Measurements from ENCODE around the gene ZNF516. TPM values are rescaled to one million over a fixed set of nuclear protein-coding genes. Genes with fewer than 3 reads are reported as not detected.

Gene ZNF516
- total RNA-seq, 1 experiment from 2014 or later = 8.1 TPM

GRCh38 chr18:76468345-76469304 is 26.4 kb downstream of the ZNF516 start:
- DNase-seq (ENCODE audit: low spot score) = no peak

- no peak for DNase-seq (ENCODE audit: low spot score)
Measured at GRCh38 chr18:76467371-76468190, 27.5 kb downstream of the ZNF516 start.

- DNase-seq (ENCODE audit: low spot score) = no peak
Measured at GRCh38 chr18:76466410-76466991, 28.5 kb downstream of the ZNF516 start.

GRCh38 chr18:76465630-76466409 is 29.2 kb downstream of the ZNF516 start:
- DNase-seq (ENCODE audit: low spot score) = no peak

GRCh38 chr18:76464281-76465259 is 30.5 kb downstream of the ZNF516 start:
- no peak for DNase-seq (ENCODE audit: low spot score)

- no peak for DNase-seq (ENCODE audit: low spot score)
Measured at GRCh38 chr18:76463872-76464271, 31.2 kb downstream of the ZNF516 start.

GRCh38 chr18:76463358-76463757 is 31.7 kb downstream of the ZNF516 start:
- DNase-seq (ENCODE audit: low spot score) = no peak

- DNase-seq (ENCODE audit: low spot score) = no peak
Measured at GRCh38 chr18:76462326-76462694, 32.7 kb downstream of the ZNF516 start.

- DNase-seq (ENCODE audit: low spot score) = no peak
Measured at GRCh38 chr18:76461692-76462325, 33.2 kb downstream of the ZNF516 start.

- no peak for DNase-seq (ENCODE audit: low spot score)
Measured at GRCh38 chr18:76461148-76461547, 33.9 kb downstream of the ZNF516 start.

GRCh38 chr18:76460482-76460881 is 34.6 kb downstream of the ZNF516 start:
- no peak for DNase-seq (ENCODE audit: low spot score)

GRCh38 chr18:76459687-76460350 is 35.2 kb downstream of the ZNF516 start:
- DNase-seq (ENCODE audit: low spot score) = no peak

- DNase-seq (ENCODE audit: low spot score) = no peak
Measured at GRCh38 chr18:76459312-76459686, 35.7 kb downstream of the ZNF516 start.

GRCh38 chr18:76458522-76459311 is 36.3 kb downstream of the ZNF516 start:
- DNase-seq (ENCODE audit: low spot score) = no peak

- no peak for DNase-seq (ENCODE audit: low spot score)
Measured at GRCh38 chr18:76457957-76458356, 37.1 kb downstream of the ZNF516 start.

- DNase-seq (ENCODE audit: low spot score) = no peak
Measured at GRCh38 chr18:76457475-76457874, 37.6 kb downstream of the ZNF516 start.

GRCh38 chr18:76456823-76457222 is 38.2 kb downstream of the ZNF516 start:
- no peak for DNase-seq (ENCODE audit: low spot score)

- DNase-seq (ENCODE audit: low spot score) = no peak
Measured at GRCh38 chr18:76456018-76456750, 38.9 kb downstream of the ZNF516 start.

All from HT-29 (cell line).